ENCODE results near the gene CATSPERE.
"Not testable (repeated sequence)": the region's sequence is repeated elsewhere in the genome, so short reads cannot be mapped to it uniquely, and the experiment has no call there.

CATSPERE gene

DNA sequence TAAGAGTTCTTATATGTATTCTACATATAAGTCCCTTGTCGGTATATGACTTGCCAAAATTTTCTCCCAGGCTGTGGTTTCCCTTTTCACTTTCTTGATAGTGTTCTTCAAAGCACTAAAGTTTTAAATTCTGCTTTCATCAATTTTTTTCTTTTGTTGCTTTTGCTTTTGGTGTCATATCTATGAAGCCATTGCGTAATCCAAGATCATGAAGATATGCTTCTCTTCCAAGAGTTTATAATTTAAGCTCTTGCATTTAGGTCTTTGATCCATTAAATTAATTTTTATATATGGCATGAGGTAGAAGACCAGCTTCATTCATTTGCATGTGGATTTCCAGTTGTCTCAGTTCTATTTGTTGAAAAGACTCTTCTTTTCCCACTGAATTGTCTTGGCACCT lies 214.1 kb downstream of the CATSPERE start:
- no peak for ATAC-seq
- TF ChIP-seq ZFP30 (CRISPR knock-in tag; IDR thresholded peaks at IDR 0.05) (no peak), SNAI2 (CRISPR knock-in tag; IDR thresholded peaks at IDR 0.05) (no peak), PATZ1 (CRISPR knock-in tag; IDR thresholded peaks at IDR 0.05; ENCODE audit: borderline replicate concordance) (no peak), CREB5 (CRISPR knock-in tag; IDR thresholded peaks at IDR 0.05; ENCODE audit: low read depth) (no peak)
- TF ChIP-seq, protein P1, sequence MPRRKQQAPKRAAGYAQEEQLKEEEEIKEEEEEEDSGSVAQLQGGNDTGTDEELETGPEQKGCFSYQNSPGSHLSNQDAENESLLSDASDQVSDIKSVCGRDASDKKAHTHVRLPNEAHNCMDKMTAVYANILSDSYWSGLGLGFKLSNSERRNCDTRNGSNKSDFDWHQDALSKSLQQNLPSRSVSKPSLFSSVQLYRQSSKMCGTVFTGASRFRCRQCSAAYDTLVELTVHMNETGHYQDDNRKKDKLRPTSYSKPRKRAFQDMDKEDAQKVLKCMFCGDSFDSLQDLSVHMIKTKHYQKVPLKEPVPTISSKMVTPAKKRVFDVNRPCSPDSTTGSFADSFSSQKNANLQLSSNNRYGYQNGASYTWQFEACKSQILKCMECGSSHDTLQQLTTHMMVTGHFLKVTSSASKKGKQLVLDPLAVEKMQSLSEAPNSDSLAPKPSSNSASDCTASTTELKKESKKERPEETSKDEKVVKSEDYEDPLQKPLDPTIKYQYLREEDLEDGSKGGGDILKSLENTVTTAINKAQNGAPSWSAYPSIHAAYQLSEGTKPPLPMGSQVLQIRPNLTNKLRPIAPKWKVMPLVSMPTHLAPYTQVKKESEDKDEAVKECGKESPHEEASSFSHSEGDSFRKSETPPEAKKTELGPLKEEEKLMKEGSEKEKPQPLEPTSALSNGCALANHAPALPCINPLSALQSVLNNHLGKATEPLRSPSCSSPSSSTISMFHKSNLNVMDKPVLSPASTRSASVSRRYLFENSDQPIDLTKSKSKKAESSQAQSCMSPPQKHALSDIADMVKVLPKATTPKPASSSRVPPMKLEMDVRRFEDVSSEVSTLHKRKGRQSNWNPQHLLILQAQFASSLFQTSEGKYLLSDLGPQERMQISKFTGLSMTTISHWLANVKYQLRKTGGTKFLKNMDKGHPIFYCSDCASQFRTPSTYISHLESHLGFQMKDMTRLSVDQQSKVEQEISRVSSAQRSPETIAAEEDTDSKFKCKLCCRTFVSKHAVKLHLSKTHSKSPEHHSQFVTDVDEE (CRISPR knock-in tag; IDR thresholded peaks at IDR 0.05): no peak
- TF ChIP-seq, protein P2, sequence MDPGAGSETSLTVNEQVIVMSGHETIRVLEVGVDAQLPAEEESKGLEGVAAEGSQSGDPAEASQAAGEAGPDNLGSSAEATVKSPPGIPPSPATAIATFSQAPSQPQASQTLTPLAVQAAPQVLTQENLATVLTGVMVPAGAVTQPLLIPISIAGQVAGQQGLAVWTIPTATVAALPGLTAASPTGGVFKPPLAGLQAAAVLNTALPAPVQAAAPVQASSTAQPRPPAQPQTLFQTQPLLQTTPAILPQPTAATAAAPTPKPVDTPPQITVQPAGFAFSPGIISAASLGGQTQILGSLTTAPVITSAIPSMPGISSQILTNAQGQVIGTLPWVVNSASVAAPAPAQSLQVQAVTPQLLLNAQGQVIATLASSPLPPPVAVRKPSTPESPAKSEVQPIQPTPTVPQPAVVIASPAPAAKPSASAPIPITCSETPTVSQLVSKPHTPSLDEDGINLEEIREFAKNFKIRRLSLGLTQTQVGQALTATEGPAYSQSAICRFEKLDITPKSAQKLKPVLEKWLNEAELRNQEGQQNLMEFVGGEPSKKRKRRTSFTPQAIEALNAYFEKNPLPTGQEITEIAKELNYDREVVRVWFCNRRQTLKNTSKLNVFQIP (CRISPR knock-in tag; IDR thresholded peaks at IDR 0.05; ENCODE audit: borderline replicate concordance, low read depth): no peak

DNA sequence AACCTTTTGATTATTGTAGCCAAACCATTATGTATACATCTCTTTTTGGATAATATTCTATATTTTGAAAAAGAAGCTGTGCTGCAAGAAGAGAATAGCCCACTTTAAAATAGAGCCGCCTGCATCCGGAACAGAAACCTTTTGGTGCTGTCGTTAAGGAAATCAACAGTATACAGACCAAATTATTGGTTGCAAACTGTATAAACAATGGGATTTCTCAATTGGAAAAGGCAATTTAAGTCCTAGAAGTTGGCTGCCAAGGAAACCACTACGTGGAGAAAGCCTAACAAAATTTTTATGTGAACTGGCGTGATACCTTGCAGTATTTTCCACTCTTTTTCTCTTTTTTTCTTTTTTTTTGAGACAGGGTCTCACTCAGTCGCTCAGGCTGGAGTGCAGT lies 217.6 kb downstream of the CATSPERE start:
- no peak for ATAC-seq
- no peak for TF ChIP-seq CSDC2 (CRISPR knock-in tag; IDR thresholded peaks at IDR 0.05)
- TF ChIP-seq ISL1 (CRISPR knock-in tag; IDR thresholded peaks at IDR 0.05): no peak

GRCh38 chr1:244680667-244681066 lies 219.6 kb downstream of the CATSPERE start:
- no peak for ATAC-seq
- no peak for TF ChIP-seq PPARA (CRISPR knock-in tag; IDR thresholded peaks at IDR 0.05; ENCODE audit: borderline replicate concordance)
- no peak for TF ChIP-seq OSR1 (CRISPR knock-in tag; IDR thresholded peaks at IDR 0.05)
- no peak for TF ChIP-seq ZNF70 (CRISPR knock-in tag; IDR thresholded peaks at IDR 0.05)
- no peak for TF ChIP-seq CREB5 (CRISPR knock-in tag; IDR thresholded peaks at IDR 0.05; ENCODE audit: low read depth)
- TF ChIP-seq ESRRG (CRISPR knock-in tag; IDR thresholded peaks at IDR 0.05): no peak
- TF ChIP-seq ZFP3 (CRISPR knock-in tag; IDR thresholded peaks at IDR 0.05): no peak
- TF ChIP-seq, protein P1 (CRISPR knock-in tag; IDR thresholded peaks at IDR 0.05): no peak

GRCh38 chr1:244682087-244682486 lies 221.0 kb downstream of the CATSPERE start:
- ATAC-seq: not testable (repeated sequence)

All from SK-N-SH treated with all-trans-retinoic acid at 6 μM for 48 hours (cell line).